ENCODE results near the gene PLSCR3.

- TF ChIP-seq CTCF (IDR thresholded peaks at IDR 0.05; ENCODE audit: low read depth, low read length): no peak
- TF ChIP-seq EZH2phosphoT487 (IDR thresholded peaks at IDR 0.05; ENCODE audit: low read depth): no peak
Measured at GRCh38 chr17:7388856-7389255, 5.5 kb downstream of the PLSCR3 start.
